ENCODE data around the gene IFNA8.
"Not testable (repeated sequence)": the region's sequence is repeated elsewhere in the genome, so short reads cannot be mapped to it uniquely, and the experiment has no call there.

The IFNA8 gene

DNA sequence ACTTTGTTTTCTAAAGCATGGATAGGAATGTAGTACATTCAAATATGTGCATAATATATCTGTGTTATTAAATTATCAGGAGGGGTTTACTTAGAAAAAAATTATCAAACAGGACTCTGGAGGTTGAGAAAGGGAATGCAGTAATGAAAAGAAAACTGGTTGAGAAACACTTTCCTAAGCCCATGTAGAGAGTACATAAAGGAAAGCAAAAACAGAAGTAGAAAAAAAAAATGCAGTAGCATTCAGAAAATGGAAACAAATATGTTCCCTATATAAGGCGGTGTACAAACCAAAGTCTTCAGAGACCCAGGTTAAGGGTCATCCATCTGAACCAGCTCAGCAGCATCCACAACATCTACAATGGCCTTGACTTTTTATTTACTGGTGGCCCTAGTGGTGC, at the start of gene IFNA8:
IFNA8 (plus strand) TSS at position 301 of the 400 bp plus-strand sequence; CDS start at position 361, 60 bp downstream.
- DNase-seq (ENCODE audit: low spot score) = no peak

DNA sequence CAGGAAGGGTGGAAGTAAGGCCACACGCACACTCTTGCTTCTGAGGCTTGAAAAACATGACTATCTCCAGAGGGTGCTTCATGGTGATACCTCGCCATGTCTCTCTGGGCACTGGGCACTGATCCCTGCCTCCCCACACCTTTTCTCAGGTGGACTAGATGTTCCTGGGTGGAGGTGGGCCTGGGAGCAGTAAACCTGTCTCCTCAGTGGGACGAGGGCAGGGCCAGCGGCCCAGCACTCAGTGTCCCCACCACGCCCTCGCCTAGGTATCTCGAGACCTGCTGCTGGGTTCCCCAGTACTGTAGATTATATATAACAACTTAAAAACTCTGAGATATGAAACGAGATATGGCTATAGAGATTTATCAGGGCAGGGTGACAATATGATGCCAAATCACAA, 46.6 kb upstream of the IFNA8 start:
- no peak for DNase-seq (ENCODE audit: low spot score)

DNA sequence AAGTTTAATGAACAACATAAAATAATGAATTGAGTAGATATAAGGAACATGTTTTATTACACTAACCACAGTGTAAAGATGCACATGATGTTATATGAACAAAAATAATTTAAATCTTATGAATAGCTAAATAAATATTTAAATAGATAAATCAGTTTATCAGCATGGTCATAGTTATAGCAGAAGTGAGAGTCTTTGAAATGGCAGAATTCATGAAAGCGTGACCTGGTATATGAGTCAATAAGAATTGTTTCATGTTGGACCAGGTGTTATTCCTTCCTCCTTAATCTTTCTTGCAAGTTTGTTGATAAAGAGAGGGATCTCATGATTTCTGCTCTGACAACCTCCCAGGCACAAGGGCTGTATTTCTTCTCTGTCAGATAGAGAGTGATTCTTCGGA, 41.7 kb upstream of the IFNA8 start:
- DNase-seq (ENCODE audit: low spot score) = not testable (repeated sequence)

DNA sequence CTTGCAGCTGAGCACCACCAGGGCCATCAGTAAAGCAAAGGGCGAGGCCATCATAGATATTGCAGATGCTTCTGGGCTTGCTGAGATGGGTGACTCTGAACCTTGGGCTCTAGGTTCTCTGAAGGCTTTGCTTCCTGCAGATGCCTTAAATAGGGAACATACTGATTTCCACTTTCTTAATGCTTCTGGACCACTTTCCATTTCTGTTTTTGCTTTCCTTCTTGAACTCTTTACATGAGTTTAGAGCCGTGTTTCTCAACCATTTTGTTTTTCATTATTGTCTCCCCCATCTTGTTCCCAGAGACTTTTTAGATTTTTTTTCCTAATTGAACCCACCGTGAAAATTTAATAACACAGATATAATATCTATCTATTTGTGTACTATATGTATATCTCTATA, 41.0 kb upstream of the IFNA8 start, which contains the start of gene IFNA13:
IFNA13 (minus strand) TSS at position 101 of the 400 bp plus-strand sequence; CDS start at position 54, 47 bp downstream.
- DNase-seq (ENCODE audit: low spot score) = no peak

DNA sequence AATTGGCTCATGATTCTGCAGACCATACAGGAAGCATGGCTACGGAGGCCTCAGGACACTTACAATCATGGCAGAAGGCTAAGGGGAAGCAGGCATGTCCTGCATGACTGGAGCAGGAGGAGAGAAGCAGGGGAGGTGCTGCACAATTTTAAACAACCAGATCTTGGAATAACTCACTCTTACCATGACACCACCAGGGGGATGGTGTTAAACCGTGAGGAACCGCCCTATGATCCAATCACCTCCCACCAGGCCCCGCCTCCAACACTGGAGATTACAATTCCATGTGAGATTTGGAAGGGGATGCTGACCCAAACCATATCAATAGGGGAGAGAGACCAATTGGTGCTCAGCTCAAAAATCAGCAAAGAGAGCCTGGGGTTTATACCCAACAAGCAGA, 37.5 kb upstream of the IFNA8 start:
- not testable (repeated sequence) for DNase-seq (ENCODE audit: low spot score)

DNA sequence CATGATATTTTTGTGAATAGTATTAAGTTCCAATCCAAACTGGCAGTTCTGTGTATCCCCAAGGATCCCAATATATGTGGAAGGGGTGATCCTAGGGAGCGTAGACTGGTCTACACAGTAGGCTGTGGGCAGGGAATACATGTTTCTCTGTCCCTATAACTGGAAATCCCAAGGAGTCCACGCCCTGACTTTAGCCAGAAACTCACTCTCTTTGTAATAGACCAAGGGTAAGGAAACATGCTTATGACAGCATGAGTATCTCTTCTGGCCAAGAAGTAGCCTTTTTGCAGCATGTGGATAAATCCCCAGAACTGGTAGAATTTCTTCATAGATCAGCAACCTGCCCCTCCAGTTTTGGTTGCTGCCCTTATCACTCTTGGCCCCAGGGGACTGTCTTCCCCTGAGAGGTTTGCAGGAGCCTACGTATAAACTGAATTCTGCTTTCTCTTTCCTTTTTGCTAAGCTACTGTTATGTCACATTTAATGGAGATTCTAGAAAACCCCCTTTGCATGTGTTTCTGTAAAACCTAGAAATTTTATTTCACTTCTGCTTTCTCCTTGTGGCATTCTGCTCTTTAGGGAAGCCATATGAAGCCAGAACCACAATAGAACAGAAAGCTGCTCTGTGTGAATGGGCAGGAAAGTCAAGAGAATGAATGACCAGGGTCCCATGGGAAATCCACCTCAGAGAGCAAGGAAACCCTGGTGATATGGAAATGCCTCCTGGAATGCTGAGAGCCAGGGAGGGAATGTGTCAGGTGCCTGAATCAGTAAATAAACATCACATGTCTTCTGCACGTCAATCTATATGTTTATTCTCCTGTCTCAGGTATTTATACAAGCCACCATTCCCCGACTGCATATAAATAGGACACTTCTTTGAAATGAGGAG, 27.2 kb upstream of the IFNA8 start:
- peak; percentile 41 for DNase-seq (ENCODE audit: low spot score)

DNA sequence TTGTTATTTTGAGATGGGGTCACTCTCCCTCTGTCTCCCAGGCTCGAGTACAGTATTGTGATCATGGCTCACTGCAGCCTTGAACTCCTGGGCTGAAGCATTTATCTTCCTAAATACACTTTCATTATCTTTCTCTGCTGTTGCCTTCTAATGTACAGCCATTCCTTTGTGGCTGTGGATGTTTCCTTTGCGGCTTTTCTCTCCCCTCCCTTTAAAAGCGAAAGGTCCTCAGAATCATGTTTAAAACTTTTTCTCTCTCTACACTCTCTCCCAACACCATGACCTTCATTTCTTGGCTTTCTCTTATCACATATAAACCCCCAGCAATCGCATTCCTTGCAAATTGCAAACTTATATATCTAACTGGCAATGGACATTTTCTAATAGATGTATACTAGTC, 25.3 kb upstream of the IFNA8 start:
- no peak for DNase-seq (ENCODE audit: low spot score)

DNA sequence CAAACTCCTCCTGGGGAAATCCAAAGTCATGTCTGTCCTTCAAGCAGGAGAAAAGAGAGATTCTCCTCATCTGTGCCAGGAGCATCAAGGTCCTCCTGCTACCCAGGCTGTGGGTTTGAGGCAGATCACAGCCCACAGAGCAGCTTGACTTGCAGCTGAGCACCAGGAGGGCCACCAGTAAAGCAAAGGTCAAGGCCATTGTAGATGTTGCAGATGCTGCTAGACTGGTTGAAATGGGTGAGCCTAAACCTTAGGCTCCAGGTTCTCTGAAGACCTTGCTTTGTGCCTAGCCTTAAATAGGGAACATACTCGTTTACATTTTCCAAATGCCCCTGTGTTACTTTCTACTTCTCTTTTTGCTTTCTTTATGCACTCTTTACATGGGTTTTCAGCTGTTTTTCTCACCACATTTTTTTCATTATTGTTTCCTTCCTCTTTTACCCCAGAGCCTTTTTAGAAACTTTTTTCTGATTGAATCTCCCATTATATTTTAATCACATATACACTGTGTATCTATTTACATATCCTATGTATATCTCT, 23.7 kb upstream of the IFNA8 start, which contains the start of gene IFNA2:
IFNA2 (minus strand) TSS at position 268 of the 540 bp plus-strand sequence; CDS start at position 199, 69 bp downstream.
- DNase-seq (ENCODE audit: low spot score) = no peak

DNA sequence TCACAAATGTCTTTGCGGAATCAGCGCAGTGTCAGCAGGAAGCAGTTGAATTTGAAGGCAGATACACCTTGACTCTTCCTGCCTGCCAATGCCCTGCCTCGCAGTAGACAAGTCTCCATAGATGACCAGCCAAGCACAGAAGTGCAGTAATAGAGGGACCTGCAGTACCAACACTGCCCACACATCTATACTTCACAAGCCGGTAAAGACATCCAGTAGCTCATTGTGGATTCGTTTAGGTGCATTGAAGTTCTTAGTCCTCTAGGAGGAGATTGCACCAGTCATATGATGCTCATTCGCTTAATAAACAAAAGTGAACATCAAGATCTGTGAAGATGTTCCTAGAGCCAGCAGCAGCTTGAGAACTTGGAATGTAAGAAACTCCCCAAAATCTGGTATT, 16.6 kb upstream of the IFNA8 start:
- peak; percentile 14 for DNase-seq (ENCODE audit: low spot score)

DNA sequence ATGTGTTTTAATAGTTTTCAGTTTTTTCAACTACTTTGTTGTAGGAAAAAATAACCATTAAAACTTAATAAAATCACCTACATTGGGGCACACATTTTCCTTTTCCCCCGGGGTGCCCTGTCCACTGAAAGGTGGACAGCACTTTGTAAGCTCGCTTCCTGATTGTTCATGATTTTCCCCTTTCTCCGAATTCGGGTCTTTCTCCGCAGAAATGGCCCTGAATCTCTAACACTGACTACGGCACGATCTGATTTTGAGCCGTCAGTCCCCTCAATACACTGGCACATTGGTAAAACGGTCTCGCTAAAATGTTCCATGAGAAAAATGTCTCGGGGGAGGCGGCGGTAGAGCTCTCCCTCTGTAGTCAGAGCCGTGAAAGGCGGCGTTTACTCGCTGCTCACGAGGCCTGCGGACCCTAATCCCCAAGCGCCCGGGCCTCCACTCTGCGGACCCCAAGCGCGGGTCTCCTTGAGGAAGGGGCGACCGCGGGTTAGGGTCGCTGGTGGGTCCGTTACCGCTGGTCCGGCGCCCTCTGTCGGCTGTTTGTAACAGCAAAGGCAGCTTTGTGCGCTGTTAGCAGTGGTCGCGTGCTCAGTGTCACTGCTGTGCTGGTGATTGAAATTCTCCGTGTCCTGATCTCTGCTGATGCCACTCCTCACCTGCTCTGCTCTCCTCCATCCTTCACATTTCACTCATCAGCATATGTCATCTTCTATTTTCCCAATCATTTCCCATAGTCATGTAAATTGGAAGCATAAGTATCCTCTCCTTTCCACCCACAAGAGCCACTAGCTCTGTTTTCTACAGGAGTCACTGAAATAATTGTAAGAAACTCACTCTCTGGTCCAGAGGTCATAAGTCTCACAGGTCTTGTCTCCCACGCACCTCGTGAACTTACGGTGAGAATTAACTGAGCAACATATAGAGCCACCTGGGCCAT, 12.9 kb upstream of the IFNA8 start:
- DNase-seq (ENCODE audit: low spot score) = no peak

DNA sequence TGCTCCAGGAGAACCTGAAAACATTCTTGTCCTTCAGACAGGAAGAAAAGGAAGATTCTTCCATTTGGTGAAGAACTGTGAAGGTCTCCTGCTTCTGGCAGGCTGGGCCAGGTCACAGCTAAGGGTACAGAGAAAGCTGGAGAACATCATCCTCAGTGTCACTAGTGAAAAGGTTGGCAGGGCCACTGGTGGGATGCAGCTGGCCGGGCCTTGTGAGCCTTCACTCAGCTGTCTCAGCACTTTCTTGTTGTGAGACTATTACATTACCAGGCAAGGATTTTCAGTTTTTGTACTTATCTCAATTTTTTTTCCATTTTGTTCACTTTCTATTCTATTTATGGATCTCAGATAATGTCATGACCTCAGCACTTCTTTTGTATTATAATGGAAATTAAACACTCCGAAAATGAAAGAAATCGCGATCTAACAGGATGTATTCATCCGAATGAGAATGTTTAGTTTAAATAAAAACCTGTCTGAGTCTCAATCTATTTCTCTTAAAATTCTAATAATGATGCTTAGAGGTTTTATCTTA, 9.9 kb upstream of the IFNA8 start:
- no peak for DNase-seq (ENCODE audit: low spot score)

DNA sequence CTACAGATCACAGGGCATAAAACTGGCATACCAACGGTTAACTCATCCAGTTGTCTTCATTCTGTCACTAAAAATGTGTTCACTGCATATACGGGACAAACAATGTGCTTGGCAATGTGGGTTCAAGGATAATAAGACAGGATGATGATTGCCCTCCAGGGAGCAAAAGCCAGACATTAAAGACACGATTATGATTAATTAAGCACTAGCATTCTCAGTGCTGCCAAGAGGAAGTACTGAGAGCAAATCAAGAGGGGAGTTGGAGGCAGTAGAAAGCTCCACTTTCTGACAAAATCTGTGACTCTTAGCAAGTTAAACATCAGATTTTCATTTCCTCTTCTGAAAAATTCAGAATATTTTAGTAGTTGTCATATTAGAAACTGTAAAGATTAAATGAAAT, 9.0 kb upstream of the IFNA8 start:
- DNase-seq (ENCODE audit: low spot score) = no peak

DNA sequence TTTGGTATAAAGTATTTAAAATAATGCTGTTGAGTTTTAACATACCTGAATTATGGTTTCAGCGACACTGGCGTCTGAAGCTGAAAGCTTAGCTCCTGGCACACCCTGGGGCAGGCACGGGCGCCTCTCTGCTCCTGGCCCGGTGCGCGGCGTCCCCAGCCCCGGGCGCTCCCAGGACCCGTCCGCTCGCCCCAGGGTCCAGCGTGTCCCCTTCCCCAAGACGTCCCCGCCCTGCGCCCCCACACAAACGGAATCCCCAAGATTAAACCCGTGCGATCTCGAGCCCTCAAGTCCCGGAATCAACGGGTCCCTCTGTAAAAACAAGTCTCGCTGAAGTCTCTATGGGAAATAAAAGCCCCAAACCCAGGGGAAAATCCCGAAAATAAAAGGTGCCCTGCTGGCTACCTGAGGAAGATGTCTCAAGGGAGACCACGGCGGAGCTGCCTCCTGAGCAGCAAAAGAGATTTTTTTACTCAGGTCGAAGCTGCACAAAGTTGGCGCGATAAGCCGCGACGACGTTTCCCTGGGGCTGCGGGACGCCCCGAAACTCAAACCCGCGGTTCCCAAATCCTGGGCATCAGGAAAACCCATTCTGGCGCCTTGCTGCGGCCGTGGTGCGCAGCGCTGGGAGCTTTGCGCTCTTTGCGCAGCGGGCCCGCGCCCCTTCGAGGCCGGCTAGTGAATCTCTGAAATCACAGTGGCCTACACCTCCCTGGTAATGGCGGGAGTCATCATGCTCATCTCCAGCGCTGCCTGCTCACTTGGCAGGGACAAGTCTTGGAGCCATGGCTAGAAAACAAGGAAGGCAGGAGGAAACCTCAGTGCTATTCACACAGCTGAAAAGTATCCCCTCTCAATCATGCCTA, 6.3 kb upstream of the IFNA8 start:
- no peak for DNase-seq (ENCODE audit: low spot score)

DNA sequence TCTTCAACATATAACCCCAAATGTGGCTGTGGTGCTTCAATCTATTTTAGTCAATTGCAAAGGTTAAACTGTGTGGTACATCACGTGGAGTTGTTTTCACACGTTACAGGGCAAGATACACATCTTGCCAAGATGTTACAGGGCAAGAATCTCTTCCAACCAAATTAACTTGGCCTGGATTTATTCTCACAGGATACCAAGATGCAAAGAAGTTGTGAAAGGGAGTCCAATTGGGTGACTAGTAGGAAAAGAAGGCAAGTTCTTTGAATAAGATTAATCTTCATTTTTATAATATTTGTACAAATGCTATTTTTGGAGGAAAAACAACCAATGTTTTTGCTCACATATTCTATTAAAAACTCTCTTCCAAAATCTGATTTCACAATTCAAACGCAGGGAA, 4.8 kb upstream of the IFNA8 start:
- DNase-seq (ENCODE audit: low spot score) = no peak

DNA sequence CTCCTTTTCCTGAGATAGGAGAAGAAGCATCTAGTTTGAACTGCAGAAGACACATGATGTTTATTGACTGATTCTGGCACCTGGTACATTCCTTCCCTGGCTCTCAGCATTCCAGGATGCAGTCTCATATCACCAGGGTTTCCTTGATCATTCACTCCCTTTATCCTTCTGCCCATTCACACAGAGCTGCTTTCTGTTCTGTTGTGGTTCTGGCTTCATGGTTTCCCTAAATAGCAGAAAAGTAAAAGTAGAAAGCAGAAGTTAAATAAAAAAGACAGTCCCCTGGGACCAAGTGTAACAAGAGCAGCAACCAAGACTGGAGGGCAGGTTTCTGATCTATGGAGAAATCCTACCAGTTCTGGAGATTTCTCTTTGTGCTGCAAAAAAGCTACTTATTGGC, 3.2 kb downstream of the IFNA8 start:
- no peak for DNase-seq (ENCODE audit: low spot score)

DNA sequence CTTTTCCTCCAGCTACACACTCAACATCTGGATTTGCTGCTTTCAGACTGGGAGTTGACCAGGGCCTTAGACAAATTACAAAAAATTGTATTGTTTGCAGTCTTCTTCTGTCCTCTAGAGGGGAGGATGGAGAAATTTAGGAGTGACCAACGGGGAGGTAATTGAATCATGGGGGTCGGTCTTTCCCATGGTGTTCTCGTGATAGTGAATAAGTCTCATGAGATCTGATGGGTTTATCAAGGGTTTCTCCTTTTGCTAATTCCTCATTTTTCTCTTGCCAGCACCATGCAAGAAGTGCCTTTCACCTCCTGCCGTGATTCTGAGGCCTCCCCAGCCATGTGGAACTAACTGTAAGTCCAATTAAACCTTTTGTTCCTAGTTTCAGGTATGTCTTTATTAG, 4.2 kb downstream of the IFNA8 start:
- DNase-seq (ENCODE audit: low spot score) = no peak

DNA sequence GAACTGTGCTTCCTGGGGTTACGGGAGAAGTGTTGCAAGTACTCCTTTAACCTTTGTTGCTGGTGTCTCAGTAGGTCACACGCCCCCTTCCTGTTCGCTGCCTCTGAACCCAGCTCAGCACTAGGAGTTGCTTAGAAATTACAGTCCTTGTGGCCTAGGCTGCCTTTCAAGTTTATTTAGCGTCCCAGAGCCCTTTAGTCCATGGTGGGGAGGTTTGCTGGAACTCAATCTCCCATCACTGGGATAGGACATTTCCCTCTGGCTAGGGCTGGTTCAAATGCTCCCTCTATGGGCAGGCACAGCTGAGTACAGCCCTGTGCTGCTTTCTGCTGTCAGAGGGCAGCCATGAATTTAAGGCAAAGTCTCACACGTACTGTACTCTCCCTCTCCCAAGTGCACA, 4.7 kb downstream of the IFNA8 start:
- no peak for DNase-seq (ENCODE audit: low spot score)

DNA sequence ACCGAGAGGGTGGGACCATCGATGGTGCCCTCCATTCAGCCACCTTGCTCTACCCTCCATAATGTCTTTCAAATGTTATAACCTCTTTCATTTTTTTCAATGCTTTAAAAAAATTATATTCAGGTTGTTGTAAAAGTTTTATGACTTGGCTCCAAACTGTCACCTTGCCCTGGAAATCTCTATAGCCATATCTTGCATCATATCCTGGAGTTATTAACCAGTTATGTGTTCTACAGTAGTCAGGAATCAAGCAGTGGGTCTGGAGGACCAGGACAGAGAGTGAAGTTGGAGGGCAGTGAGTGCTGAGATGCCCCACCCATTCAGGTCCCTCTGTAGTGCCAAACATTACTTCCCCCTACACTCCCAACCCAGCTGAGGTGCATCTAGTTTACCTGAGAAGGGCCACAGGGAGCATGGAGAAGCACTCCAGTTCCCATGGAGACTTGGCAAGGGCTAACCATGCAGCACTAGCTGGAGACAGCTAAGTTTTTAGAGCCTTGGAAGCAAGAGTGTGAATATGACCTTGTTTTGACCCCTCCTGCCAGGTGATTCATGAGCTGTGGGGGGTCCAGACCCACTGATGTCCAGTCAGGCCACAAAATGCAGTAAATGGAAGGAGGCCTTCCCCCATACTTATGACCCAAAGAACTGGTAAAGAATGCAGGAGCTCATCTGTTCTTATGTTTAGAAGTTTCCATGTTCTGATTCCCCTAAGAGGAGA, 5.5 kb downstream of the IFNA8 start:
- peak; percentile 15 for DNase-seq (ENCODE audit: low spot score)

DNA sequence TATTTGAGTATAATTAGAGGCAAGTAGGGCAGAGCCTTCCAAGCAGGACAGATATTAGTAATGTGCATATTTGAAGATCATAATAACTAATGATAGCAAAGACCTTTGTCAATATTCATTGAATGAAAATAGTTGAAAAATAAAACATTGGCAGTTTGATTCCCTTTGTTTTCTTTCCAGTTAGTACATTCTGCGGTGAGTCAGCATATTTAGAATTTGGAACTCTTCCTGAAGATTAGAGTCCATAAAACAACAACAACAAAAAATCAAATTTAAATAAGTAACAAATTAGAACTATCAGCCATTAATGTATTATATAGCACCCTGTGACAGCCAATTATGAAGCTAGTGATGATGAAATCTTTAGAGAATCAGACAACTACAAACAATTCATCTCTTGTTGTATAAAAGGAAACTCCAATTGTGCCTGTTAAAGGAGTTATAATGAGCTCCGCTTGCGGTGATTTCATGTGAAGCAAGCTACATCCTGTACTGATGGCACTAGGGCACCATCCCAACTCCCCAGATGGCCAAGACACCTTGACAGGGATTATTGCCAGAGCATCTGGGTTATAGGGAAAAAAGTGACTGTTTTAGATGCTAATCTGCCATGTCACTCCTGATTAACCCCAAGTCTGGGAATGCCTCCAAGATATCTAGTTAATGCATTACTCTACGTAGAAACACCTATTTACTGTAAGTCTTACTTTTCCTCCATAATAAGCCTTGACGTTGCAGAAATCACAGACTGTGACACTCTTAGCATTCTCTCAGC, 6.8 kb downstream of the IFNA8 start:
- peak; percentile 47 for DNase-seq (ENCODE audit: low spot score)

DNA sequence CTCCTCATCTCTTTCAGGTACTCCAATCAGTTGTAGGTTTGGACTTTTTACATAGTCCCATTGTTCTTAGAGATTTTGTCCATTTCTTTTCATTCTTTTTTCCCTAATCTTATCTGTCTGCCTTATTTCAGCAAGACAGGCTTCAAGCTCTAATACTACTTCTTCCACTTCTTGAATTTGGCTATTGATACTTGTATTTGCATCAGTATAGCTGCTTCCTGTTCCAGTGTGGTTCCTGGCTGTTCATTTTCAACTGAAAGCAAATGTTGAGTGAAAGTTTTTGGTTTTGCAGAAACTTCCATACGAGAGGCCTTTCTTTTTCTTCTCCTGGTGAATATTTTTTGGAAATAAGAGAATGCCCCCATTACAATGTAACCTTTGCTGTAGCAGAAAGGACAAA, 19.3 kb downstream of the IFNA8 start:
- no peak for DNase-seq (ENCODE audit: low spot score)
